WTC11 (cell line): Measurements from ENCODE around the gene TLR4. TPM values are rescaled to one million over a fixed set of nuclear protein-coding genes. Genes with fewer than 3 reads are reported as not detected.

Source experiments
- ATAC-seq: fragments of 200-7000 bp; cut with Tn5 transposase; 2 replicates; pipeline ENCODE4 v1.10.0; 2021; ENCODE audit warnings: mild to moderate bottlenecking, moderate library complexity
- CTCF ChIA-PET: fragments of 300-600 bp; sonication (Branson Sonifier 250); formaldehyde crosslinking; loops from one replicate; lab custom pipeline; 2021; ENCODE audit warnings: antibody characterized with exemption; lab: Charles Lee
- POLR2A ChIA-PET: fragments of 350-600 bp; sonication (Branson Sonifier 250); formaldehyde crosslinking; loops from one replicate; lab custom pipeline; 2021; ENCODE audit warnings: antibody characterized with exemption; lab: Charles Lee
- DNase-seq: peaks from one replicate; pipeline ENCODE4 v3.0.0; 2021; ENCODE audit warnings: low spot score
- H3K27ac Mint-ChIP-seq: 2 replicates; pipeline ENCODE4 v1.8.0; 2021; ENCODE audit warnings: mixed read lengths
- H3K27me3 Mint-ChIP-seq: 2 replicates; pipeline ENCODE4 v1.8.0; 2021; ENCODE audit warnings: low read depth, mild to moderate bottlenecking, moderate library complexity, mixed read lengths
- H3K36me3 Mint-ChIP-seq: 2 replicates; pipeline ENCODE4 v1.8.0; 2021; ENCODE audit warnings: mixed read lengths
- H3K4me1 Mint-ChIP-seq: 2 replicates; pipeline ENCODE4 v1.8.0; 2022; ENCODE audit warnings: mixed read lengths
- H3K4me3 Mint-ChIP-seq: 2 replicates; pipeline ENCODE4 v1.8.0; 2021; ENCODE audit warnings: mild to moderate bottlenecking, moderate library complexity, mixed read lengths
- H3K9me3 Mint-ChIP-seq: 2 replicates; pipeline ENCODE4 v1.8.0; 2021; ENCODE audit warnings: mixed read lengths
- CBFB ChIP-seq: sonication (generic); formaldehyde crosslinking; IDR thresholded peaks from 2 replicates; pipeline ENCODE4 v1.8.1; 2022; ENCODE audit warnings: mild to moderate bottlenecking, low read depth, missing genetic modification reagents
- FOXJ3 ChIP-seq: sonication (generic); formaldehyde crosslinking; IDR thresholded peaks from 2 replicates; pipeline ENCODE4 v1.9.0; 2021; ENCODE audit warnings: missing genetic modification reagents, mild to moderate bottlenecking, borderline replicate concordance
- FOXP1 ChIP-seq: sonication (generic); formaldehyde crosslinking; IDR thresholded peaks from 2 replicates; pipeline ENCODE4 v1.8.0; 2022; ENCODE audit warnings: missing genetic modification reagents, mild to moderate bottlenecking, moderate library complexity, borderline replicate concordance
- IRF2 ChIP-seq: sonication (generic); formaldehyde crosslinking; IDR thresholded peaks from 2 replicates; pipeline ENCODE4 v1.8.0; 2022; ENCODE audit warnings: low read depth, missing genetic modification reagents, borderline replicate concordance
- MXD4 ChIP-seq: fragments of 250-450 bp; sonication (Bioruptor Pico); IDR thresholded peaks from 2 replicates; pipeline ENCODE4 v1.8.0; 2021; ENCODE audit warnings: mild to moderate bottlenecking, moderate library complexity, borderline replicate concordance
- RORB ChIP-seq: fragments of 250-450 bp; sonication (Bioruptor Pico); IDR thresholded peaks from 2 replicates; pipeline ENCODE4 v1.9.0; 2021; ENCODE audit warnings: mild to moderate bottlenecking
- SP1 ChIP-seq: sonication (generic); formaldehyde crosslinking; conservative IDR thresholded peaks from 2 replicates; pipeline ENCODE4 v1.8.1; 2022; ENCODE audit warnings: missing genetic modification reagents
- ZNF138 ChIP-seq: sonication (generic); formaldehyde crosslinking; conservative IDR thresholded peaks from 2 replicates; pipeline ENCODE4 v1.8.1; 2022; ENCODE audit warnings: mild to moderate bottlenecking, moderate library complexity, missing genetic modification reagents
- ZNF232 ChIP-seq: sonication (generic); formaldehyde crosslinking; IDR thresholded peaks from 2 replicates; pipeline ENCODE4 v1.8.0; 2022; ENCODE audit warnings: mild to moderate bottlenecking, missing genetic modification reagents
- ZNF396 ChIP-seq: fragments of 250-450 bp; sonication (Bioruptor Pico); IDR thresholded peaks from 2 replicates; pipeline ENCODE4 v1.8.0; 2021; ENCODE audit warnings: mild to moderate bottlenecking, moderate library complexity, borderline replicate concordance
- ZNF423 ChIP-seq: fragments of 250-450 bp; sonication (Bioruptor Pico); IDR thresholded peaks from 2 replicates; pipeline ENCODE4 v2.1.2; 2022; ENCODE audit warnings: mild to moderate bottlenecking, moderate library complexity
- total RNA-seq: library from RNA; stranded (reverse); gene quantifications from 3 replicates; pipeline ENCODE4 v1.2.3, GENCODE V29; 2021
- TF ChIP-seq, protein P1 (sequence below): fragments of 250-450 bp; sonication (Bioruptor Pico); IDR thresholded peaks from 2 replicates; pipeline ENCODE4 v1.9.0; 2021; ENCODE audit warnings: moderate library complexity, mild to moderate bottlenecking, inconsistent platforms, borderline replicate concordance
- TF ChIP-seq, protein P2 (sequence below): sonication (generic); formaldehyde crosslinking; IDR thresholded peaks from 2 replicates; pipeline ENCODE4 v1.8.0; 2022; ENCODE audit warnings: mild to moderate bottlenecking, missing genetic modification reagents
- TF ChIP-seq, protein P3 (sequence below): sonication (generic); formaldehyde crosslinking; IDR thresholded peaks from 2 replicates; pipeline ENCODE4 v1.8.1; 2022; ENCODE audit warnings: mild to moderate bottlenecking, moderate library complexity, missing genetic modification reagents
- TF ChIP-seq, protein P4 (sequence below): sonication (generic); formaldehyde crosslinking; IDR thresholded peaks from 2 replicates; pipeline ENCODE4 v1.8.0; 2023; ENCODE audit warnings: mild to moderate bottlenecking, missing genetic modification reagents
- TF ChIP-seq, protein P5 (sequence below): fragments of 250-450 bp; sonication (Bioruptor Pico); IDR thresholded peaks from 2 replicates; pipeline ENCODE4 v1.9.0; 2021; ENCODE audit warnings: mild to moderate bottlenecking
- TF ChIP-seq, protein P6 (sequence below): fragments of 250-450 bp; sonication (Bioruptor Pico); IDR thresholded peaks from 2 replicates; pipeline ENCODE4 v1.8.0; 2021; ENCODE audit warnings: mild to moderate bottlenecking
- TF ChIP-seq, protein P7 (sequence below): fragments of 250-450 bp; sonication (Bioruptor Pico); IDR thresholded peaks from 2 replicates; pipeline ENCODE4 v1.9.0; 2021; ENCODE audit warnings: mild to moderate bottlenecking
- TF ChIP-seq, protein P8 (sequence below): sonication (generic); formaldehyde crosslinking; IDR thresholded peaks from 2 replicates; pipeline ENCODE4 v1.8.1; 2023; ENCODE audit warnings: mild to moderate bottlenecking, missing genetic modification reagents, moderate library complexity

TLR4 gene
- total RNA-seq, 1 experiment from 2014 or later, result 0.11 TPM

DNA sequence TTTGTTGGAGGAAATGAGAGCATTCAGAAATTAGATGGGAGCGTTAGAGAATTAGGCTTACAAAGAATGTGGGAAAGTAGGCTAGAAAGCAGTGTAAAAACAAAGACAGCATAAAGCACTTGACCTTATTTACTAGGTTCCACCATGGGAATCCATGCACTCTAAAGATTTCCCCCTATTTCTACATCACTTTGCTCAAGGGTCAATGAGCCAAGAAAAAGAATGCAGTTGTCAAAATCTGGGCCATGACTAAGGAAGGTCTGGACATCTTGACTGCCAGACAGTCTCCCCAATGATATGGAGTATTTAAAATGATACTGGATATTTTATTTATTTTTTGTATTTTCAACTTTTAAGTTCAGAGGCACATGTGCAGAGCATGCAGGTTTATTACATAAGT lies 3.4 kb downstream of the TLR4 start:
- no peak overlapping the region for H3K27ac Mint-ChIP-seq
- peaks cover 11% of the 10 kb centered on the region for H3K4me1 Mint-ChIP-seq
- no peak overlapping the region for H3K4me3 Mint-ChIP-seq
- POLR2A ChIA-PET, result no interaction called here
- ATAC-seq, result no peak
- no peaks in the 10 kb centered on the region for H3K27me3 Mint-ChIP-seq
- H3K9me3 Mint-ChIP-seq, result no peaks in the 10 kb centered on the region
- no peak for DNase-seq
- TF ChIP-seq FOXP1 (CRISPR knock-in tag) (no peak), SP1 (CRISPR knock-in tag) (no peak), FOXJ3 (no peak), ZNF423 (CRISPR knock-in tag) (no peak), CBFB (no peak), ZNF232 (CRISPR knock-in tag) (no peak), RORB (CRISPR knock-in tag) (no peak), ZNF138 (CRISPR knock-in tag) (no peak)
- TF ChIP-seq, protein P1, sequence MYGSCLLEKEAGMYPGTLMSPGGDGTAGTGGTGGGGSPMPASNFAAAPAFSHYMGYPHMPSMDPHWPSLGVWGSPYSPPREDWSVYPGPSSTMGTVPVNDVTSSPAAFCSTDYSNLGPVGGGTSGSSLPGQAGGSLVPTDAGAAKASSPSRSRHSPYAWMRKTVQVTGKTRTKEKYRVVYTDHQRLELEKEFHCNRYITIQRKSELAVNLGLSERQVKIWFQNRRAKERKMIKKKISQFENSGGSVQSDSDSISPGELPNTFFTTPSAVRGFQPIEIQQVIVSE, result no peak
- TF ChIP-seq, protein P2, sequence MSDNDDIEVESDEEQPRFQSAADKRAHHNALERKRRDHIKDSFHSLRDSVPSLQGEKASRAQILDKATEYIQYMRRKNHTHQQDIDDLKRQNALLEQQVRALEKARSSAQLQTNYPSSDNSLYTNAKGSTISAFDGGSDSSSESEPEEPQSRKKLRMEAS (CRISPR knock-in tag), result no peak
- TF ChIP-seq, protein P3, sequence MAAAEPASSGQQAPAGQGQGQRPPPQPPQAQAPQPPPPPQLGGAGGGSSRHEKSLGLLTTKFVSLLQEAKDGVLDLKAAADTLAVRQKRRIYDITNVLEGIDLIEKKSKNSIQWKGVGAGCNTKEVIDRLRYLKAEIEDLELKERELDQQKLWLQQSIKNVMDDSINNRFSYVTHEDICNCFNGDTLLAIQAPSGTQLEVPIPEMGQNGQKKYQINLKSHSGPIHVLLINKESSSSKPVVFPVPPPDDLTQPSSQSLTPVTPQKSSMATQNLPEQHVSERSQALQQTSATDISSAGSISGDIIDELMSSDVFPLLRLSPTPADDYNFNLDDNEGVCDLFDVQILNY (CRISPR knock-in tag), result no peak
- TF ChIP-seq, protein P4, sequence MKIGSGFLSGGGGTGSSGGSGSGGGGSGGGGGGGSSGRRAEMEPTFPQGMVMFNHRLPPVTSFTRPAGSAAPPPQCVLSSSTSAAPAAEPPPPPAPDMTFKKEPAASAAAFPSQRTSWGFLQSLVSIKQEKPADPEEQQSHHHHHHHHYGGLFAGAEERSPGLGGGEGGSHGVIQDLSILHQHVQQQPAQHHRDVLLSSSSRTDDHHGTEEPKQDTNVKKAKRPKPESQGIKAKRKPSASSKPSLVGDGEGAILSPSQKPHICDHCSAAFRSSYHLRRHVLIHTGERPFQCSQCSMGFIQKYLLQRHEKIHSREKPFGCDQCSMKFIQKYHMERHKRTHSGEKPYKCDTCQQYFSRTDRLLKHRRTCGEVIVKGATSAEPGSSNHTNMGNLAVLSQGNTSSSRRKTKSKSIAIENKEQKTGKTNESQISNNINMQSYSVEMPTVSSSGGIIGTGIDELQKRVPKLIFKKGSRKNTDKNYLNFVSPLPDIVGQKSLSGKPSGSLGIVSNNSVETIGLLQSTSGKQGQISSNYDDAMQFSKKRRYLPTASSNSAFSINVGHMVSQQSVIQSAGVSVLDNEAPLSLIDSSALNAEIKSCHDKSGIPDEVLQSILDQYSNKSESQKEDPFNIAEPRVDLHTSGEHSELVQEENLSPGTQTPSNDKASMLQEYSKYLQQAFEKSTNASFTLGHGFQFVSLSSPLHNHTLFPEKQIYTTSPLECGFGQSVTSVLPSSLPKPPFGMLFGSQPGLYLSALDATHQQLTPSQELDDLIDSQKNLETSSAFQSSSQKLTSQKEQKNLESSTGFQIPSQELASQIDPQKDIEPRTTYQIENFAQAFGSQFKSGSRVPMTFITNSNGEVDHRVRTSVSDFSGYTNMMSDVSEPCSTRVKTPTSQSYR, result no peak
- TF ChIP-seq, protein P5, sequence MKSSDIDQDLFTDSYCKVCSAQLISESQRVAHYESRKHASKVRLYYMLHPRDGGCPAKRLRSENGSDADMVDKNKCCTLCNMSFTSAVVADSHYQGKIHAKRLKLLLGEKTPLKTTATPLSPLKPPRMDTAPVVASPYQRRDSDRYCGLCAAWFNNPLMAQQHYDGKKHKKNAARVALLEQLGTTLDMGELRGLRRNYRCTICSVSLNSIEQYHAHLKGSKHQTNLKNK (CRISPR knock-in tag), result no peak
- TF ChIP-seq, all 79 proteins: peak for 0
- CTCF ChIA-PET, result interaction anchor here (0.5 kb wide), 1 partner anchor 1752 kb away, joined by 4 read pairs; no protein-coding TSS in a partner anchor
- H3K36me3 Mint-ChIP-seq, result no peaks in the 10 kb centered on the region

DNA sequence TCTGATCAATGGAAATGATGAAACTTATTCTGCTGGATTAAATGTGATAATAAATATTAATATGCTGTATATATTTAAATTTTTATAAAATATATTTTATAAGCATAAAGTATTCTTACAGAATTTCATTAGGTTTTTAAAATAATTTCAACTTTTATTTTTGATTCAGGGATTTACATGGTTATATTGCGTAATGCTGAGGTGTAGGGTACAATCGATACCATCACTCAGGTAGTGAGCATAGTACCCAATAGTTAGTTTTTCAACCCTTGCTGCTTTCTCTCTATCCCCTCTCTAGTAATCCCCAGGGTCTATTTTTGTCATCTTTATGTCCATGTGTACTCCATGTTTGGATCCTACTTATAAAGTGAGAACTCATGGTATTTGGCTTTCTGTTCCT lies 5.7 kb downstream of the TLR4 start:
- peaks cover 8% of the 10 kb centered on the region for H3K9me3 Mint-ChIP-seq
- DNase-seq (no peak), ATAC-seq (no peak)
- no peak overlapping the region for H3K27ac Mint-ChIP-seq
- POLR2A ChIA-PET, result no interaction called here
- no peaks in the 10 kb centered on the region for H3K4me1 Mint-ChIP-seq
- no peak for TF ChIP-seq IRF2 (CRISPR knock-in tag)
- TF ChIP-seq, protein P6, sequence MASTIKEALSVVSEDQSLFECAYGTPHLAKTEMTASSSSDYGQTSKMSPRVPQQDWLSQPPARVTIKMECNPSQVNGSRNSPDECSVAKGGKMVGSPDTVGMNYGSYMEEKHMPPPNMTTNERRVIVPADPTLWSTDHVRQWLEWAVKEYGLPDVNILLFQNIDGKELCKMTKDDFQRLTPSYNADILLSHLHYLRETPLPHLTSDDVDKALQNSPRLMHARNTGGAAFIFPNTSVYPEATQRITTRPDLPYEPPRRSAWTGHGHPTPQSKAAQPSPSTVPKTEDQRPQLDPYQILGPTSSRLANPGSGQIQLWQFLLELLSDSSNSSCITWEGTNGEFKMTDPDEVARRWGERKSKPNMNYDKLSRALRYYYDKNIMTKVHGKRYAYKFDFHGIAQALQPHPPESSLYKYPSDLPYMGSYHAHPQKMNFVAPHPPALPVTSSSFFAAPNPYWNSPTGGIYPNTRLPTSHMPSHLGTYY (CRISPR knock-in tag), result no peak
- no peak for TF ChIP-seq ZNF138 (CRISPR knock-in tag)
- no peak for TF ChIP-seq ZNF396 (CRISPR knock-in tag)
- TF ChIP-seq, protein P7, sequence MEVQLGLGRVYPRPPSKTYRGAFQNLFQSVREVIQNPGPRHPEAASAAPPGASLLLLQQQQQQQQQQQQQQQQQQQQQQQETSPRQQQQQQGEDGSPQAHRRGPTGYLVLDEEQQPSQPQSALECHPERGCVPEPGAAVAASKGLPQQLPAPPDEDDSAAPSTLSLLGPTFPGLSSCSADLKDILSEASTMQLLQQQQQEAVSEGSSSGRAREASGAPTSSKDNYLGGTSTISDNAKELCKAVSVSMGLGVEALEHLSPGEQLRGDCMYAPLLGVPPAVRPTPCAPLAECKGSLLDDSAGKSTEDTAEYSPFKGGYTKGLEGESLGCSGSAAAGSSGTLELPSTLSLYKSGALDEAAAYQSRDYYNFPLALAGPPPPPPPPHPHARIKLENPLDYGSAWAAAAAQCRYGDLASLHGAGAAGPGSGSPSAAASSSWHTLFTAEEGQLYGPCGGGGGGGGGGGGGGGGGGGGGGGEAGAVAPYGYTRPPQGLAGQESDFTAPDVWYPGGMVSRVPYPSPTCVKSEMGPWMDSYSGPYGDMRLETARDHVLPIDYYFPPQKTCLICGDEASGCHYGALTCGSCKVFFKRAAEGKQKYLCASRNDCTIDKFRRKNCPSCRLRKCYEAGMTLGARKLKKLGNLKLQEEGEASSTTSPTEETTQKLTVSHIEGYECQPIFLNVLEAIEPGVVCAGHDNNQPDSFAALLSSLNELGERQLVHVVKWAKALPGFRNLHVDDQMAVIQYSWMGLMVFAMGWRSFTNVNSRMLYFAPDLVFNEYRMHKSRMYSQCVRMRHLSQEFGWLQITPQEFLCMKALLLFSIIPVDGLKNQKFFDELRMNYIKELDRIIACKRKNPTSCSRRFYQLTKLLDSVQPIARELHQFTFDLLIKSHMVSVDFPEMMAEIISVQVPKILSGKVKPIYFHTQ, result no peak
- TF ChIP-seq, protein P8, sequence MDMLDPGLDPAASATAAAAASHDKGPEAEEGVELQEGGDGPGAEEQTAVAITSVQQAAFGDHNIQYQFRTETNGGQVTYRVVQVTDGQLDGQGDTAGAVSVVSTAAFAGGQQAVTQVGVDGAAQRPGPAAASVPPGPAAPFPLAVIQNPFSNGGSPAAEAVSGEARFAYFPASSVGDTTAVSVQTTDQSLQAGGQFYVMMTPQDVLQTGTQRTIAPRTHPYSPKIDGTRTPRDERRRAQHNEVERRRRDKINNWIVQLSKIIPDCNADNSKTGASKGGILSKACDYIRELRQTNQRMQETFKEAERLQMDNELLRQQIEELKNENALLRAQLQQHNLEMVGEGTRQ, result no peak
- no peak for TF ChIP-seq MXD4 (CRISPR knock-in tag)
- H3K27me3 Mint-ChIP-seq, result no peaks in the 10 kb centered on the region
- CTCF ChIA-PET, result no interaction called here
- H3K36me3 Mint-ChIP-seq, result no peaks in the 10 kb centered on the region
- H3K4me3 Mint-ChIP-seq, result no peak overlapping the region
